DMS 273 treated with DMSO at 0.1 percent for 48 hours (cell line): ENCODE data around the gene BCL2L12.

ENCODE experiments used
- DNase-seq: peaks from one replicate; lab custom pipeline; 2025; lab: John Stamatoyannopoulos, UW

BCL2L12 gene

GRCh38 chr19:49685845-49686332 is 20.2 kb downstream of the BCL2L12 start:
- no peak for DNase-seq

- no peak for DNase-seq
These were observed 20.9 kb downstream of the BCL2L12 start for GRCh38 chr19:49686503-49687088.

- no peak for DNase-seq
These were observed 21.4 kb downstream of the BCL2L12 start for GRCh38 chr19:49687150-49687549.

- no peak for DNase-seq
These were observed 22.0 kb downstream of the BCL2L12 start for GRCh38 chr19:49687566-49688316.

DNA sequence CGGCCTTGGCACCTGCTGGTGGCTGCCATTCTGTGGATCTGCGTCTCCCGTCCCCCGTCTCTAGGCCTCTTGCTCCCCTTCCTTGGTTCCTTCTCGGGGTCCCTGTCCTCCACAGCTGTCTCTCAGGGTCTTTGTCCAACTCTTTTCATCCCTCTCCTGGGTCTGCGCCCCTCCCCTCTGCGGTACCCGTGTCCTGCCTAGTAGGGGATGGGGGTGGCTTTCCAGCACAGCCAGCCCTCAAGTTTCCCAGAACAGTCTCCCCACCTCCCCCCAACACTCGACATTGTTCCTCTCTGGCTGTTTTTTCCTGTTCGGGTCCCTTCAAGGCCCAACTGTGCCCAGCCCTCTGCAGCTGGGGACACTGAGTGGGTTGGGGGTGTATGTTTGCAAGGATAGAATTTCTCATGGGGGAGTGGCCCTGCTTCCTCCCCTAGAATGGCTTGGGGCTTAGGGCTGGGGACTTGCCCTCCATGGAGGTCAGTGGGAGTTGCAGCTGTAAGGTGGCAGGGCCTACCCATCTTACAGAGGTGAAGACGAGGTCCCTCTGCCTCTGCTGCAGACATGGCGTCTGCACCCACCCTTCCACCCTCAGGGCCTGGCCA is 22.9 kb downstream of the BCL2L12 start:
- DNase-seq = no peak

DNA sequence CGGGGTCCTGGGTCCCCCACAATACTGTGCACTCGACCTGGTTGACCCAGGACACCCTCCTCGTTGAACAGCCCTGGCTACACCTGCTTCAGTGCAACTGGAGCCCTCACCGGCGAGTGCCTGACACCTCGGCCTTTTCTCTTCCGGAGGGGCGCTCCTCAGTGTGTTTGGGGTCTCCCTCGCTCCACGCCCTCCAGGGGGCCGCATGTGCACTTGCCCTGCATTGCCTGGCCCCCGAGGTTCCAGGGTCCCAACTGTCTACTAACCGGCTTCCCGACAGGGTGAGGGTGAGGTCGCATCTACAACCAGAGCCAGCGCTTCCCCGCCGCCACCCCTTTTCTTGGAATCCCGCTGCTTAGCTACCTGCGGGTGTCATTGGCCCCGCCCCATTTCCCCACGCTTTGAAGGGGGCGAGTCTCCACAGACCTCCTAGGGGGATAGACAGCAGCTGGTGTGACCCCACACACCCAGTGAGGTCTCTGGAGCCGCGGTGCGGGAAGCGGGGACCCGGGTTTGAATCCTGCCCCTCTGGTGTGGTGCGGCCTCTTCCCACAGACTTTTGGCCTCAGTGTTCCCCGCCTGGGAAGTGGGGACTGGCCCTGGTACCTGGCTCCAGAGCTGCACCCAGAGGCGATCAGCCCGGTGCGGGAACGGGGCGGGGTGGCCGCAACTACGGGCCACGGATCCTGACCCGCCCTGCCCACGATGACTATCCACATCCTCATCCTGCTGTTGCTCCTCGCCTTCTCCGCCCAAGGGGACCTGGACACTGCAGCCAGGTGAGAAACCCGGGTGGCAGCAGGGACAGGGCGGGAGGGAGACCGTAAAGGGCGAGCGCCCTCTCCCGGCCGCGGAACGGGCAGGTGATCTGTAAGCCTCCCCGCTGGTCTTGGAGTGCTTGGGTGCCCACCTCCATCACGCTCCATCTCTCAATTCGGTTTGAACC is 23.7 kb downstream of the BCL2L12 start, which contains the start of gene ADM5:
Gene ADM5, plus strand, starts transcription at position 462 of the 946 bp plus-strand sequence. Its CDS starts 244 bp downstream, at position 706.
- no peak for DNase-seq

DNA sequence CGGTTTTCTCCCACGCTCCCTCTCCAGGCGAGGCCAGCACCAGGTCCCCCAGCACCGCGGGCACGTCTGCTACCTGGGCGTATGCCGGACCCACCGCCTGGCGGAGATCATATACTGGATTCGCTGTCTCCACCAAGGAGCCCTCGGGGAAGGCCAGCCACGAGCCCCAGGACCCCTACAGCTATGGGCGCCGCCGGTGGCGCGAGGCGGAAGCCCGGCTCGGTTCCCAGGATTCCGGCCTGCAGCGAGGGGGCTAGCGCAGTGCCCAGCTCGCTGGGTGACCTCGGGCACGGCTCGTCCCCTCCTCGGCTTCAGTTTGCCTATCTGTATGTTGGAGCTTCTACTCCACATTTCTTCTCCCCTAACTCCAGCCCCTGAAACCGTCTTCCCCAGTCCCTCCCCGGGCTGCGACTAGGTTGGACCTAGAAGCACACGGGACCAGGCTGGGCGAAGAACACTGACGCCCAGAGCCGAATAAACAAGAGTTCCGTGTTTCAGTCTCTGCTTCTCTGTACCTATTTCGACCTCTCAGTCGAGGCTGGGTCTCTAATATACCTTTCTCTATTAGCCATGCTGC is 24.4 kb downstream of the BCL2L12 start:
- DNase-seq = no peak

DNA sequence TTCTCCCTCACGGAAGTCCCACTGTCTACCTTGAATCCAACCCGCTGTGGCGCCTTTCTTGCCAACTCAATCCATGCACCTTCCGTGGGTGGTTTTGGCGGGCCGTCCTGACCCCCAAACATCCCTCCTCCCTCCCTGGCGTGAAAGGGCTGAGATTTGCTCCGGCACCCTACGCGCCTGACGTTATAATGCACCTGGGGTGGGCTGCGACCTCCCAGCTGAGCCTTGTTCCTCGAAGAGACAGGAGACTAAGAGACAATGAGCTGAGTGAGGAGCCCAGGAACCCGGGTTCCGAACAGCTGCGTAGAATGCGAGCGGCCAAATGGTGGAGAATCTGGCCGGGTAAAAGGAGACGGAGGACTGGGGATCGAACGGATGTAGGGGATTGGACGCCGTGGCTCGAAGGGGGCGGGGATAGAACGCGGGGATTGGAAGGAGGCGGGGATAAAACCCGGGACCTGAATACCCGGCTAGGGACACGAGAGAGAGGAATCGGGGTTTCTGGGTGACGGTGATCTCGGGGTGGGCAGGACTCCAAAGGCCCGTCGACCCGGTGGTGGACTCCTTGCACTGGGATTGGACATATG is 25.0 kb downstream of the BCL2L12 start, which contains the start of gene CPT1C:
Gene CPT1C, plus strand, starts transcription at position 461 of the 587 bp plus-strand sequence. CDS start 1,137 bp downstream, outside the sequence.
- DNase-seq = peak; percentile 79

DNA sequence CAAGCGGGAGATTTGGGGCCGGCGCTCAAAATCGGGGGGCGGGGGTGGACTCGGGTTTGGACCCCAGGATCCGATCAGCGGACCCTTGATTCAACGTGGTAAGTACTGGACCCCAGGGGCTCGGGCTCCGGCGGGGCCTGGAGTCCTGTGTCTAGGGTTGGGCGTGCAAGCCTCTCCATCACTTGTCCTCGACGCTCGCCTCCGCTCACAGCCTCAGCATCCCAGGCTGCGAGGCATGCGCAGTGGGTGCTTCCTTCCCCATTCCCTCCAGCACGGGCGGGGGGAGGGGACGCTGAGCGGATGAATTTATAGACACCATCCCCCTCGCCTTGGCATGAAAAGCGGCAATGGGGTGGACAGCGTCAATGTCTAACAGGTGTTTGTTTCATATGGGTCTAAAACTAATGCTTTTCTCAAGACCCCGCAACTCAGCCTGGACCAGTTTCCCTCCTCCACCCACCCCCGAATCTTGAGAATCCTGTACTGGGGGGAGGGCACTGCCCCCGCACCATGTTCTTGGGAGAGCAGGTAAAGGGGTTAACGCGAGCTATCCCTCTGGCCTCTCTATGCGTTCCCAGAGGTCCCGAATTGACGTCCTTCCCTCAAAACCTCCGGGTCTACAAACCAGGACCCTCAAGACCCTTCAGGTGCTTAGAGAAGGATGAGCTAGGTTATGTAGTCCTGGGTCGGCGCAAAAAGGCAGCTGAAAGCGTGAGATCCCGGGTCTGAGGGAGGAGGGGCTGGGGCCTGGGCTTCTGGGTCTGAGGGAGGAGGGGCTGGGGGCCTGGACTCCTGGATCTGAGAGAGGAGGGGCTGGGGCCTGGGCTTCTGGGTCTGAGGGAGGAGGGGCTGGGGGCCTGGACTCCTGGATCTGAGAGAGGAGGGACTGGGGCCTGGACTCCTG is 25.8 kb downstream of the BCL2L12 start:
- DNase-seq = no peak

GRCh38 chr19:49692147-49692506 is 26.4 kb downstream of the BCL2L12 start:
- DNase-seq = no peak

GRCh38 chr19:49696115-49696514 is 30.4 kb downstream of the BCL2L12 start:
- DNase-seq = no peak

DNA sequence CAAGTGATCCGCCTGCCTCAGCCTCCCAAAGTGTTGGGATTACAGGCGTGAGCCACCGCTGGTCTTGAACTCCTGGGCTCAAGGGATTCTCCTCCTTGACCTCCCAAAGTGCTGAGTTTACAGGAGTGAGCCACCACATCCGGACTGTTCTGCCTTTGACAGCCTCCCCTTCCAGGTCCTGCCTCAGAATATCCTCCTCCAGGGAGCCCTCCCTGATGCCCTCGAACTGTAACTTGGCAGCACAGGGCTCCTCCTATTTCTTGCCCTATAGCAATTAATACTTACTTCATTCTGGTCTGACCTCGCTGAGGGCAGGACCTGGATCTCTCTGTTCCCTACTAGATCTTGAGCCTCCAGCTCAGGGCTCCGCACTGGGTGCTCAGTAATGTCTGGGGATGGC is 31.1 kb downstream of the BCL2L12 start:
- no peak for DNase-seq

DNA sequence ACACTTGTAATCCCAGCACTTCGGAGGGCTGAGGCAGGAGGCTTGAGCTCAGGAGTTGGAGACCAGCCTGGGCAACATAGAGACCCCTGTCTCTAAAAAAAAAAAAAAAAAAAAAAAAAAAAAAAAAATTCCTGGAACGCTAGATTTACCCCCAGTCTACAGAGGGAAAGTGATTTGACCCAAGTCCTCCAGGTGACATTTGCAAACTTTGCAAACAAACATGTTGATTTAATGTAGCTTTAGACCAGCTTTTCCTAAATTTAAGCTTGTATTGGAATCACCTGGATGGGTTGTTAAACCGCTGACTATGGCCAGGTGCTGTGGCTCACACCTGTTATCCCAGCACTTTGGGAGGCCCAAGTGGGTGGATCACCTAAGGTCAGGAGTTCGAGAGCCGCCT is 33.6 kb downstream of the BCL2L12 start:
- no peak for DNase-seq

DNA sequence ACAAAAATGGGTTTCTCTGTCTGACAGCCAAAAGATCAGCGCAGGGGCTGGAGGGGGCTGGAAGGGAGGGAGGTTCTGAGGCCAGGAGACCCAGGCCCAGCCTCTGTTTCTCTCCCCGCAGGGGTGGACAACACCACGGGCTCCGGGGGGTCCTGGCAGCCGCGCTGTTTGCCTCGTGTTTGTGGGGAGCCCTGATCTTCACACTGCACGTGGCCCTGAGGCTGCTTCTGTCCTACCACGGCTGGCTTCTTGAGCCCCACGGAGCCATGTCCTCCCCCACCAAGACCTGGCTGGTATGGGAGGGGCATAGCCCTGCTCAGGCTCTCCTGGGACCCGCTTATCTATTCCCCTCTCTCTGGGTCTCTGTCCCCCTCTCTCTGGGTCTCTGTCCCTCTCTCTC is 34.8 kb downstream of the BCL2L12 start:
- no peak for DNase-seq

GRCh38 chr19:49701271-49701786 is 35.6 kb downstream of the BCL2L12 start:
- no peak for DNase-seq

GRCh38 chr19:49704888-49705642 is 39.3 kb downstream of the BCL2L12 start:
- no peak for DNase-seq

- no peak for DNase-seq
These were observed 40.2 kb downstream of the BCL2L12 start for GRCh38 chr19:49705919-49706318.

DNA sequence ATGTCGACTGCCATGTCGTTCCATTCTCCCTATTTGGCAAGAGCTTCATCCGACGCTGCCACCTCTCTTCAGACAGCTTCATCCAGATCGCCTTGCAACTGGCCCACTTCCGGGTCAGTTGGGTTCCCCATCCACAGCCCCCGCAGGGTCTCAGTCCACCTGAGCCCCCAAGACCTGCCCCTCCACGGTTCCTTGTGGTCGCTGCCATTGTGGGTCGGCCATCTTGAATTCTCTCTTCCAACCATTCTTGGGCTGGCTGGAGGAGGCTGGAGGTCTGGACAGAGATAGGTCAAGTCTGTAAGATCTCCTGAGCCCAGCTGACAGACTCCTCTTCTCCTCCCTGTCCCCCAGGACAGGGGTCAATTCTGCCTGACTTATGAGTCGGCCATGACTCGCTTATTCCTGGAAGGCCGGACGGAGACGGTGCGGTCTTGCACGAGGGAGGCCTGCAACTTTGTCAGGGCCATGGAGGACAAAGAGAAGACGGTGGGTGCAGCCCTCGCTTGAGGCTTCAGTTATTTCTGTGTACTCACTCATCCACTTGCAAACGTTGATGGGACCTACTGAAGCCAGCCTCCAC is 44.7 kb downstream of the BCL2L12 start:
- DNase-seq = no peak

DNA sequence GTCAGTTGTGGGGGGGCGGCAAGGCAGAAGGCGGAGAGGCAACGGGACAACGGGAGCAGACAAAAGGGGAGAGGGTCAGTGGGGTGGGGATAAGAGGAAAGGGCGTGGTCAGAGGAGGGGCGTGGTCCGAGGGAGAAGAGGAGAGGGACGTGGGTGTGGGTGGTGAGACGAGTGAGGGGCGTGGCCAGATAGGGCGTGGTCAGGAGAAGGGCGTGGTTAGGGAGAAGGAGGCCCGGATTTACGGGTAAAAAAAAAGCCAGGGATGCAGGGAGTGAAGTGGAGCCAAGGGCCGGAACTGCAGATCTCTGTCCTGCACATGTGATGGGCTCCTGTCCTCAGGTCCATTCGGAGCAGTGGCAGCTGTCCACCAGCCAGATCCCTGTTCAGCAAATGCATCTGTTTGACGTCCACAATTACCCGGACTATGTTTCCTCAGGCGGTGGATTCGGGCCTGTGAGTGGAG is 46.7 kb downstream of the BCL2L12 start:
- no peak for DNase-seq
